ENCODE measurements around the gene ARFGEF2.

DNA sequence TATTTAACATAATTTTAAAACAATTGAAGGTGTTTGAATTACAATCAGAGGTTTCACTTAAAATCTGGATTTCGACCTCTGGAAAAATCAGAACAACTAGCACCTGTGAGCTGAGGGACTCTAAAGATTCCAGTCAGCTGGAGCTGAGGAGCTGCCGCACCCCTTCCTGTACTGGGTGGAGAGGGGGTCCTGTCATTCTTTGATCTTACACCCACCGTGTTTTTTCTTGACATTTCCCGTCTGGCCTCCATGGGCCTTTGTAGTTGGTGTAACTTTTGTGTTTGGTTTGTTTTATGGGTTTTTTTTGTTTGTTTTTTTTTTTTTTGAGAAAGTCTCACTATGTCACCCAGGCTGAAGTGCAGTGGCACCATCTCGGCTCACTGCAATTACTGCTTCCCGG, 17.2 kb downstream of the ARFGEF2 start:
- TF ChIP-seq, protein P1, sequence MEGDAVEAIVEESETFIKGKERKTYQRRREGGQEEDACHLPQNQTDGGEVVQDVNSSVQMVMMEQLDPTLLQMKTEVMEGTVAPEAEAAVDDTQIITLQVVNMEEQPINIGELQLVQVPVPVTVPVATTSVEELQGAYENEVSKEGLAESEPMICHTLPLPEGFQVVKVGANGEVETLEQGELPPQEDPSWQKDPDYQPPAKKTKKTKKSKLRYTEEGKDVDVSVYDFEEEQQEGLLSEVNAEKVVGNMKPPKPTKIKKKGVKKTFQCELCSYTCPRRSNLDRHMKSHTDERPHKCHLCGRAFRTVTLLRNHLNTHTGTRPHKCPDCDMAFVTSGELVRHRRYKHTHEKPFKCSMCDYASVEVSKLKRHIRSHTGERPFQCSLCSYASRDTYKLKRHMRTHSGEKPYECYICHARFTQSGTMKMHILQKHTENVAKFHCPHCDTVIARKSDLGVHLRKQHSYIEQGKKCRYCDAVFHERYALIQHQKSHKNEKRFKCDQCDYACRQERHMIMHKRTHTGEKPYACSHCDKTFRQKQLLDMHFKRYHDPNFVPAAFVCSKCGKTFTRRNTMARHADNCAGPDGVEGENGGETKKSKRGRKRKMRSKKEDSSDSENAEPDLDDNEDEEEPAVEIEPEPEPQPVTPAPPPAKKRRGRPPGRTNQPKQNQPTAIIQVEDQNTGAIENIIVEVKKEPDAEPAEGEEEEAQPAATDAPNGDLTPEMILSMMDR (conservative IDR thresholded peaks at IDR 0.05), result no peak
- TF ChIP-seq ZFX (IDR thresholded peaks at IDR 0.05), result no peak
